ENCODE measurements around the gene FOXC2.
A peak's percentile ranks its signal among the peaks of the same experiment; 100 is the strongest.

Gene FOXC2

DNA sequence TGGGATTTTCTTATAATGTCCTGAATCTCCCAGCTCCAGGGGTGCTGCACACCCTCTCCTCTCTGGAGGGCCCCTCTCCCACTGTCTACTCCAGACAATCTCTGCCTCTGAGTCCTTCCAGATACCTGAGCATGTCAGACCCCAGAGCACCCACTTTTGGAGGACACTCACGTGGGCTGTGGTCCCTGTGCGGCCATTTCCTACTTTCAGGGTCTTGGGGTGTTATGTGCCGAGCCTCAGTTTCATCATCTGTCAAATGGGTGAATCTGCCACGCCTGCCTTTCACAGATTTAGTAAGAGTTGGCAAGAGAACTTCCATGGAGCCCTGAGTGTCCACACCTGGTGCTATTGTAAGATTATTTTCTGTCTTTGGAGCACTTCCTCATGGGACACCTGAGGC is 8.0 kb downstream of the FOXC2 start:
- no peak for DNase-seq (ENCODE audit: extremely low read depth, low read depth)
- TF ChIP-seq, protein P1, sequence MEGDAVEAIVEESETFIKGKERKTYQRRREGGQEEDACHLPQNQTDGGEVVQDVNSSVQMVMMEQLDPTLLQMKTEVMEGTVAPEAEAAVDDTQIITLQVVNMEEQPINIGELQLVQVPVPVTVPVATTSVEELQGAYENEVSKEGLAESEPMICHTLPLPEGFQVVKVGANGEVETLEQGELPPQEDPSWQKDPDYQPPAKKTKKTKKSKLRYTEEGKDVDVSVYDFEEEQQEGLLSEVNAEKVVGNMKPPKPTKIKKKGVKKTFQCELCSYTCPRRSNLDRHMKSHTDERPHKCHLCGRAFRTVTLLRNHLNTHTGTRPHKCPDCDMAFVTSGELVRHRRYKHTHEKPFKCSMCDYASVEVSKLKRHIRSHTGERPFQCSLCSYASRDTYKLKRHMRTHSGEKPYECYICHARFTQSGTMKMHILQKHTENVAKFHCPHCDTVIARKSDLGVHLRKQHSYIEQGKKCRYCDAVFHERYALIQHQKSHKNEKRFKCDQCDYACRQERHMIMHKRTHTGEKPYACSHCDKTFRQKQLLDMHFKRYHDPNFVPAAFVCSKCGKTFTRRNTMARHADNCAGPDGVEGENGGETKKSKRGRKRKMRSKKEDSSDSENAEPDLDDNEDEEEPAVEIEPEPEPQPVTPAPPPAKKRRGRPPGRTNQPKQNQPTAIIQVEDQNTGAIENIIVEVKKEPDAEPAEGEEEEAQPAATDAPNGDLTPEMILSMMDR (IDR thresholded peaks at IDR 0.05; ENCODE audit: low read depth, low read length): no peak

DNA sequence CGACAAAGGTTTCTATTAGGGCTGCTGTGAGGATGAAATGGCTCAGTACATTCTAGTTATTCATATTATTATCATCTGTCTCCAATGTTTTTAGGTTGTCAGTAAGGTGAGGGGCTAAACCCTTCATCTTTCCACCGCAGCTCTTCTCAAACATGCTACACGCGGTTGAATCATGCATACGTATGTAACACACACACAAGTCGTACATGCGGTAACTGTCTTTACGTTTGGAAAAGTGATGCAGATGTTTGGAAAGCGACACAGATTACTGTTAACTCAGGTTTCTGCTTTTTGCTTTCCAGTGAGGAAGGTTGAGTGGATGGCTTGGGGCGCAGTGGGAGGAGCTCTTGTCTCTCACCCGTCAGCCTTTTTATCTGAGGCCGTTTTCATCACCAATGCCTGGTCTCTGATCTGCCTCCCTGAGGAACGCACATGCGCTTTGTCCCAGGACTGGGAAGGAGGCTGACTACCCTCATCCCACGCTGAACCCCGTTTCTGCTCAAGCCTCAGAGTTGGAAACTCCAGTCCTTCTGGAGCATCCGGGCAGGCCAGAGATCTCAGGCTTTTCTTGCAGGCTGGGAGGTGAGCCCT is 8.6 kb downstream of the FOXC2 start:
- no peak for DNase-seq (ENCODE audit: extremely low read depth, low read depth)
- TF ChIP-seq, protein P1 (IDR thresholded peaks at IDR 0.05; ENCODE audit: low read depth, low read length): no peak

DNA sequence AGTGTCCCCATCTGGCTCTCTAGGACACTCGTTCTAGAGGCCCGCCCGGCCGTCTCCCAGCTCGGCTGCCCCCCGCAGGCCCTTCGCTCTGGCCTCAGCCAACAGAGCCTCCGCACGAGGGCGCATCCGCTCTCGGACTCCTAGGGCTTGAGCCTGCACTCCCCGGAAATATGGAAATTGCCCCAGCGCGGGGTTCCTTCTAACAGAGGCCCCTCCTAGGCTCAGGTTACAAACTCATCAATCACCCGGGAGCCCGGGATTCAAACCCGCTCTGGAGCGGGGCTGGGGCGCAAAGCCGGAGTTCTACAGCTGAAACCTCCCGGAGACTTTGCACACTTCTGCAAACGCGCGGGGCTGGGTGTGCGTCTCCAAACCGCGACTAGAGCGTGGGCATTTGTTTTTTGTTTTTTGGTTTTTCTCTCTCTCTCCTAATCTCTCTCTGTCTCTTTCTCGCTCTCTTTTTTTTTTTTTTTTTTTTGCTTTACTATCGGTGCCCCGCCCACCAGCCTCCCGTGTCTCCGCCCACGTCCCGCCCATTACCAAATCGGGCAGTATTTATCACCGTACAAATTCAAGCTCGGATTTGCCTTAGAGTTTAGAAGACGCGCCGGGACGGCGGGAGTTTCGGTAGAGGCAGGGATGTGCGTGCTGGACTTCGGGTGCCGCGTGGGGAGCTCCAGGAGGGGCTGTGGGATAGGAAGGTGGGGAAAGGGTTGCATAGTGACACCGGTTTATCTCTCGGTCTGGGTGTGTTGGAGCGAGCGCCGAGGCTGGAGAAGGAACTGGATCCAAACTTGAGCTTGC is 9.3 kb downstream of the FOXC2 start:
- TF ChIP-seq, protein P1 (IDR thresholded peaks at IDR 0.05; ENCODE audit: low read depth, low read length): peak; percentile 82
- peak; percentile 79 for DNase-seq (ENCODE audit: extremely low read depth, low read depth)

DNA sequence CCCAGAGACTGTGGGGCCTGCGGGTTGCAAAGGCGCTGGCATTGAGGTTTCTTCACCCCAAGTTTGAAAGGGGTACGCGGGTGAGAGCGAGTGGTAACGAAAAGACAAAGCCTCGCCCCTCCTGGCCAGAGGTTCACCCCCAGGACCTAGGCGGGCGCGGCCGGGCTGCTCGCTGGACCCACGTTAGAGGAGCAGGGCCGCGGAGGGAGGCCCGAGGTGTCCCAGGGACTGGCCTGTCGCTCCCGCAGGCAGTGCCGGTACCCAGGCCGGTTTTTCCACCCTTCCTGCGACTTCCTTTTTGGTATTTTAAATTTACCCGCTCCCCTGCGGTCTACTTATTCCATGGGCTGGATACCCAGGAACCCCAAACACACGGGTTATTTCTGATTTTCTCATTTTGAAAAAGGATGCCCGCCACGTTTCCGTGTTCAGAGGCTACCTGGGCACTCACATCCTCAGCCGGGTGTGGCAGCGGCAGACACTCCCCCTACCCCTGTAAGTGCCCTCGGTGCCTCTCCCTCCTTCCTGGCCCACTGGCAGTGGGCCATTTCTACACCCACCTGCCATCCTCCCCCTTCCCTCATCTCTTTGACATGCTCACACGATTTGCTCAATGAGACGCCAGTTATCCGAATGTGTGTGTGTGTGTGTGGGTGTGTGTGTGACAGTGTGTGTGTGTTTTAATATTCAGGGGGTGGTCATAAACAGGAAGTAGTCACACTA is 10.1 kb downstream of the FOXC2 start:
- DNase-seq (ENCODE audit: extremely low read depth, low read depth): no peak
- TF ChIP-seq, protein P1 (IDR thresholded peaks at IDR 0.05; ENCODE audit: low read depth, low read length): no peak

DNA sequence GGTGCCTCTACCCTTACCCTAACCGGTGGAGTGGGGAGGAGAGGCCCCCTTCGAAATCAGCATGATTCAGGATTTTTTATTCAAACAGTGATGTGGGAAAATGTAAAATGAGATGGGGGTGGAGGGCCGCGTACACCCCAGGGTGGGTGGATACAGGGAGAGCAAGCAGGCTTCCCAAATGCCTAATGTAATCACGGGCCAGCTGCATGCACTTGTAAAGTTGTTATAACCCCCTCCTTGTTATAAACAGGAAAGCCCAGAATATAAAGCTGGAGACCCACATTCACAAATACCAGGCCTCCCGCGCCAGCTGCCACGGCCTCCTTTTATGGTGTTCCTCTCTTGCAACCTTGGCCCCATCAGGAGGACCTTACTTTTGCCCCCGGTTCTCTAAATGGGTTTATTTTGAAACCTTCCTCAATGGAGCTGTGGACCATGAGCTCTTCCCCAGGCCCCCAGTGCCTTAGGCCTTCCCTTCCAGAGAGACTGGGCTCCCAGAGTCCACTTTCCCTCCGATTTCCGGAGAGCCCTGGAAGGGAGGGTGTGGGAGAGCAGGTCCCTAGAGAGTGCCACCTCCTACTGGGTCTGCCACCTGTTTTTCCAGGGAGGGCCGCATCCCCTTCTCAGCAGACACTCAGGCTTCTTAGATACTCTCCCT is 10.8 kb downstream of the FOXC2 start:
- no peak for DNase-seq (ENCODE audit: extremely low read depth, low read depth)
- TF ChIP-seq, protein P1 (IDR thresholded peaks at IDR 0.05; ENCODE audit: low read depth, low read length): no peak

DNA sequence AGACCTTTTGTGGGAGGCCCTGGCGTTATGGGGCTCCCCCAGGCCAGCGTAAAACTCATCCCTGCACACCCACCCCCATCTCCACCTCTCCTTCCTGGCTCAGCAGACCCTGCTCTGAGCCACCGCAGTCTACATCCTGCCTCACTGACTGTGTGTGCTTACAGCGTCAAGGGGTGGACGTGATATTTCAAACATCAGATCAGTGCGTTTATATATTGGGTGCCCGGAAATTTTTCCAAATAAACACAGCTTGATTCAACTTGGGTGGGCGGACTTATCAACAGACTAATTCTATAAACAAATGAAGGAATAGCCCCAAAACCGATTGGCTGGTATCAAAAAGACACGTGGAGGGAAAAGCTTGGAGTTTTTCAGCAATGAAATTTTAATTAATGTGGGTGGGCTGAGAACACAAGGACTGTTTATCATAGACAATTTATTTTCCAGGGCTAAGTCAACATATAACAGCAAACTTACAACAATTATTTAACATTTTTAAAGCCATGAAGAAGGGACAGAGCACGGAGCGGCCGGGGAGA is 11.5 kb downstream of the FOXC2 start, which contains the start of gene FOXL1:
Gene FOXL1 (plus strand): TSS at position 489 of the 539 bp plus-strand sequence. CDS start 175 bp downstream, outside the sequence.
- TF ChIP-seq, protein P1 (IDR thresholded peaks at IDR 0.05; ENCODE audit: low read depth, low read length): no peak
- DNase-seq (ENCODE audit: extremely low read depth, low read depth): peak; percentile 38

Measured in AG09319 (cell line).